ENCODE data around the gene ECHS1. TPM values are rescaled to one million over a fixed set of nuclear protein-coding genes. Genes with fewer than 3 reads are reported as not detected.
A peak's percentile ranks its signal among the peaks of the same experiment; 100 is the strongest.

The ECHS1 gene
- total and polyA plus RNA-seq, 12 donors, result 74.4 to 280 (median 138) TPM

GRCh38 chr10:133403359-133403758 is 30.2 kb upstream of the ECHS1 start:
- WGBS, 4 donors, result 87 to 91% (median 88%) methylated on average over 16 of the region's 16 CpGs
- TF ChIP-seq CTCF (IDR thresholded peaks at IDR 0.05), result no peak

GRCh38 chr10:133401981-133402725 is 29.0 kb upstream of the ECHS1 start:
- Histone ChIP-seq H3K4me3 (no peak overlapping the region), H3K36me3 (replicated peaks in 1 of 2) (peaks cover 0 to 54% of the 10 kb centered on the region in 2 donors), H3K27ac (no peak overlapping the region), H3K4me1 (replicated peaks in 1 of 2) (peaks cover 9 to 13% of the 10 kb centered on the region in 2 donors), H3K27me3 (no peaks in the 10 kb centered on the region), H3K9me3 (replicated peaks in 1 of 3) (no peaks in the 10 kb centered on the region)
- 92 to 97% (median 94%) methylated on average over 10 to 21 of the region's 21 CpGs for WGBS, 4 donors
- intact Hi-C loops (cut with DNase I), result no loop called here
- DNase-seq, result peak in 2 of 7 donors; percentile 19 to 43
- TF ChIP-seq CTCF (IDR thresholded peaks at IDR 0.05), result no peak
- no peak for TF ChIP-seq POLR2A (IDR thresholded peaks at IDR 0.05)

More at GRCh38 chr10:133403359-133403758, 30.2 kb upstream of the ECHS1 start:
- H3K4me1 ChIP-seq (replicated peaks in 1 of 2), result peaks cover 9 to 13% of the 10 kb centered on the region in 2 donors
- H3K27me3 ChIP-seq, result no peaks in the 10 kb centered on the region
- no peaks in the 10 kb centered on the region for H3K9me3 ChIP-seq (replicated peaks in 1 of 3)
- peaks cover 0 to 45% of the 10 kb centered on the region in 2 donors for H3K36me3 ChIP-seq (replicated peaks in 1 of 2)
- peak in 2 of 7 donors; percentile 13 to 35 for DNase-seq
- no peak overlapping the region for H3K4me3 ChIP-seq
- no peak overlapping the region for H3K27ac ChIP-seq
- intact Hi-C loops (cut with DNase I), result no loop called here

GRCh38 chr10:133401500-133401899 is 28.3 kb upstream of the ECHS1 start:
- Histone ChIP-seq H3K4me3 (no peak overlapping the region), H3K27ac (peak overlapping the region in 3 of 5 donors; percentile 35 to 79 (median 63)), H3K27me3 (no peaks in the 10 kb centered on the region), H3K36me3 (replicated peaks in 1 of 2) (peaks cover 0 to 54% of the 10 kb centered on the region in 2 donors), H3K4me1 (replicated peaks in 1 of 2) (peaks cover 9 to 13% of the 10 kb centered on the region in 2 donors), H3K9me3 (replicated peaks in 1 of 3) (no peaks in the 10 kb centered on the region)
- whole genome bisulfite sequencing, 4 donors, result 92 to 96% (median 93%) methylated on average over 11 to 12 of the region's 12 CpGs
- DNase-seq, result peak in 3 of 7 donors; percentile 11 to 41 (median 19)
- no peak for TF ChIP-seq POLR2A (IDR thresholded peaks at IDR 0.05)
- no peak for TF ChIP-seq CTCF (IDR thresholded peaks at IDR 0.05)
- intact Hi-C loops (cut with DNase I), result no loop called here

GRCh38 chr10:133400624-133401424 is 27.7 kb upstream of the ECHS1 start:
- Histone ChIP-seq H3K36me3 (replicated peaks in 1 of 2) (peaks cover 0 to 57% of the 10 kb centered on the region in 2 donors), H3K27ac (peak overlapping the region in 3 of 5 donors; percentile 35 to 79 (median 63)), H3K4me1 (replicated peaks in 1 of 2) (peaks cover 9 to 13% of the 10 kb centered on the region in 2 donors), H3K9me3 (replicated peaks in 1 of 3) (no peaks in the 10 kb centered on the region), H3K27me3 (no peaks in the 10 kb centered on the region), H3K4me3 (no peak overlapping the region)
- intact Hi-C loops (cut with DNase I), result no loop called here
- 38 to 50% (median 42%) methylated on average over 7 to 10 of the region's 10 CpGs for WGBS, 4 donors
- DNase-seq, result peak in 6 of 7 donors; percentile 31 to 65 (median 54)
- TF ChIP-seq POLR2A (IDR thresholded peaks at IDR 0.05) (peak in 1 of 2 donors; percentile 10), CTCF (IDR thresholded peaks at IDR 0.05) (no peak)
